ENCODE results near the gene SCLT1.

The SCLT1 gene

DNA sequence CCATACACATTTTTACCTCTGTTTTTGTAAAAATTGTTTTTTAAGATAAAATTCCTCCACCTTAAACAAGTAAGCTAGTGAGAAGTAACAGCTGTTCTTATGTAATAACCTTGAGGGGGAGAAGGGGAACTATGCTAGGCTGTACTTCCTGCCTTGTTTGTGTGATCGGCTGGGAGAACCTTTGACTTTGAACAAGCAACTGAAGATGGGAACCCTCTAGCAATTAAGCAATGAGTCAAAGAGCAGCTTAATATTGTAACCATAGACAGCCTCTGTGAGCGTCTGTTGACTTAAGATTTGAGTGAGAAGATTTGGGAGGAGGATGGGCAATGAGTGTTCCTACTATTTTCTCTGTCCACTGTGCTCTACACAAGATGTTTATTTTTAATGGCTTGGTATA, 135.1 kb downstream of the SCLT1 start:
- DNase-seq (ENCODE audit: low spot score): peak; percentile 7

DNA sequence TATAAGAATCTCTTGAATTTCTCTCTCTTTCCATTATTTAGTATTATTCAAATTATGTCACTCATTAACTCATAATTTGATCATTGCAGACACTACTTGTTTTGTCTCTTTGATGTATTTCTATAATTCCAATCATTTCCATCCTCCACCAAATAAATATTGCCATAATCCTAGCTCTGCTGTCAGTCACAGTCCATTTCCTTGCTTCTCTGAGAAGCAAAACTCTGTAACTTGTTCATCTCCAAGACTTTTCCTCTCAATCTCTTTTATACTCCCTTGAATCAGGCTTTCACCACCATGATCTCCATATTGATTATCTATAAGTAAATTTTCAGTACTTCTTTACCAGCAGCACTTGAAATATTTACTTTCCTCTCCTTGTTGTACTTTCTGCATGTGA, 135.9 kb downstream of the SCLT1 start:
- DNase-seq (ENCODE audit: low spot score): no peak

DNA sequence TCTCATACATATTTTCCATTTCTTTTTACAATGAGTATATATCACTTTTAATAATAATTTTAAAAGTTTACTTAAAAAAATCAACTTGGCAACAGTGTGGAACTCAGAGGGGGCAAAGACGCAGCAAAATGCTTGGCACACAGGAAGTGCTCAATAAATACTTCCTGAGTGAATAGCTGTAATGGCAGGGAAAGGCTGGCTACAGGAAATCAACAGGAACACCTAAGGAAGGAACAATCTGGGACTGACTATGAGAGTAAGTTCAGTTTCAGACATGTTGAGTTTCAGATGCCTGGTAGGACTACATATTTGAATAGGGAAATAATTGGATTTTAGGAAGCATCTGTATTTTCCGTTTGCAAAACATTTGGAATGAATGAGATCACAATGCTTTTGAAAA, 137.6 kb downstream of the SCLT1 start:
- no peak for DNase-seq (ENCODE audit: low spot score)

DNA sequence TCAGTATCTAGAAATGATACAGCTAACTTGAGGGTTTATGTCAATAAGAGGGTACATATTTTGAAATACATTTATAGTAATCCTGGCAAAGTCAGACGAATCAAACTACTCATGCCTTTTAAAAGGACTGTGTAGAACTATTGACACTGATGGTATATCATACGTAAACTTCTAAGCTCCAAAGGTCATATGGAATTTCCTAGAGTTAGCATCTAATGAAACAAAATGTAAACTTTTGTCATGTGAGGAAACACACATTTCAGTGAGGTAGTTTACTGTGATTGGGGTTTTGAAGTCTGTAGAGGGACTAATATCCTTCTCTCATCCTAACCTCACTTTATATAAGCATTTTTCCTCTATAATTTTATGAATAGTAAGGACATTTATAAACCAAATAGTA, 138.4 kb downstream of the SCLT1 start:
- no peak for DNase-seq (ENCODE audit: low spot score)

DNA sequence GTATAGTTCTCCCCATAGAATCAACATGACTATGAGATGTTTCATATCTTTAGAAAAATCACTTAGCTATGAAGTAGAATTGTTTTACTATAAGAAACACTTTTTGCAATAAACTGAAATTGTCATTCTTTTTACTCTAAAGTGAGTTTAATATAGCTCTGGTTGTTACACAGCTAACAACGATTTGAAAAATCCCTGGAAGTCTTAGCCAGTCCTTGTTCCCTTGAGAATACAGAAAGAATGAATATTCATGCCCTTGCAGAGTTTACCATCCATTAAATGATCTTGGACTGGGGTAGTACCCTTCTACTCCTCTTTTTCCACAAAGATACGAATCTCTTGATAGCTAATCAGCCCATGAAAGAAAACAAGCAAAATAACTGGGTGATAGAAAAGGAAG, 142.0 kb downstream of the SCLT1 start:
- no peak for DNase-seq (ENCODE audit: low spot score)

DNA sequence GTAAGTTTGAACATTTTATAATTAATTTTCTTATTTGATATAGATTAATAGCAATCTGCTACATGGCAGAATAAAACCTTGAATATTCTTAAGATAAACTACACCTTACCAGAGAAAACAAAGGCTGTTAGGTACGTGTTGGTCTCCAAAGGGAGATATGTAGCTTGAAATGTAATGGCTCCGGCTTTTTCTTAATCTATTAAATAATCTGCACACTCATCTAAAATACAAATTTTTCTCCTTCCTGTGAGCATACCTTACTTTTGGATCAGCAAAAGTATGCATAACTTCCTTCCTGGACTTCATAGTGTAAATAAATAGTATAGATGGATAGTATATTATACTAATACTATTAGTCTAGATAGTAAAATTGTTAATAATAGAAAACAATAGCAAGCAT, 142.5 kb downstream of the SCLT1 start:
- DNase-seq (ENCODE audit: low spot score): no peak

DNA sequence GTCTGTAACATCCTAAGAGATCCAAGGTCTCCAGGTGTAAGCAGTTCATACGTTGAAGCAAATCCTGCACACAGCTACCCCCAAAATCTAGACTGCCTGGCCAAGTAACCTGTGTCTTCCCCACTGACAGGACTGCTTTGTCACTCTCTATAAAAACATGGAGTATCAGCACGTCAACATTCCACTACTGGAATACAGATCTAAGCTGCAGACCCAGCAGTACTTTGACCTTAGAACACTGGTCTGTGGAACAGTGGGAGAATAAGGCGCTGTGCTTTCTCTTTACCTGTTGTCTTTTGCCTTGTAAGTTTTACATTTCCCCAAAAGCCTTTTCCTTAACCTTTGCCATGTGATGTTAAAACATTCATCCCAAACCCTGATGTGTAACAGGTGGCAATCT, 146.4 kb downstream of the SCLT1 start:
- DNase-seq (ENCODE audit: low spot score): no peak

DNA sequence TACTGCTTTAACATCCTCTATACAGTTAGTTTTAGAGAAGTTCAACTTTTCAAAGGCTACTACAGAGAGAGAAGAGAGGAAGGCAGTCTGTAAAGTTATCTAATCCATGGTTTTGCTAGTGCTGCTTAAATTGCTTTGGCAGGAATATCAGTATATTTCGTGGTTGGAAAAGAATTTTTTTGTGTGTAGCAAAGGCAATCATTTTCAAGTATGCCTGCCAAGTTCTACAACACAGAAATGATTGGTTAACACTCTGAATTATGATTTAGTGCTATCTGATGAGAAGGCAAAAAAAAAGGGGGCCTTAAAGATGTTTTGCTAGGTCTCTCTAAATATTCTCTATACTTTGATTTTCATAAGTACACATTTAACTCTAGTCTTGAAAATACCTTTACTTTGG, 150.7 kb downstream of the SCLT1 start:
- DNase-seq (ENCODE audit: low spot score): no peak

DNA sequence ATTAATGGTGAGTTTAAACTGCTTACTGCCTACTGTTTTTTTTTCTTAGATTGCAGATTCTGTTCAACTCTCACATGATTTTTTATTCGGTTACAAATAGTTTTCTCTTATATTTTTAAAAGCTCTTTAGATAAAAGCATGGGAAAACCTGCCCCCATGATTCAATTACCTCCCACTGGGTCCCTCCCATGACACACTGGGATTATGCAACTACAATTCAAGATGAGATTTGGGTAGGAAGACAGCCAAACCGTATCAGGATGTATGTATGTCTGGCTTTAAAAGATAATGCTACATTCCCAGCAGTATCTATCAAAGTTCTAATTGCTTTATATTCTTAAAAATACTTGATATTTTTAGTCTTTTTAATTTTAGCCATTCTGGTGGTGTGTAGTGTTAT, 152.4 kb downstream of the SCLT1 start:
- no peak for DNase-seq (ENCODE audit: low spot score)

DNA sequence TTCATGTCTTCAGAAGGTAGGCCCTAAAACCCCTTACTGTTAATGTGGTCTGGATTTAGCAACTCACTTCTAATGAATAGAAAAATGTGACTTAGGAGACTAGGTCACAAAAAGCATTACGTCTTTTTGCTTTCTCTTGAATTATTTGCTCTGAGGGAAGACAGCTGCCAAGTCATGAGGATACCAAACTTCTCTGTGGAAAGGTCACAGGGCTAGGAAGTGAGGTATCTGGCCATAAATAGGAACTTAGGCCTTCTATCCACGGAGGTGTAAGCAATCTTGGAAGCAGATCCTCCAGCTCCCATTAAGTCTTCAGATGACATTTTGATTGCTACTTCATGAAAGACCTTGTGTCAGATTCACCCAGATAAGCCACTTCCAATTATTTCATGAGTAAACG, 163.3 kb downstream of the SCLT1 start:
- DNase-seq (ENCODE audit: low spot score): no peak

DNA sequence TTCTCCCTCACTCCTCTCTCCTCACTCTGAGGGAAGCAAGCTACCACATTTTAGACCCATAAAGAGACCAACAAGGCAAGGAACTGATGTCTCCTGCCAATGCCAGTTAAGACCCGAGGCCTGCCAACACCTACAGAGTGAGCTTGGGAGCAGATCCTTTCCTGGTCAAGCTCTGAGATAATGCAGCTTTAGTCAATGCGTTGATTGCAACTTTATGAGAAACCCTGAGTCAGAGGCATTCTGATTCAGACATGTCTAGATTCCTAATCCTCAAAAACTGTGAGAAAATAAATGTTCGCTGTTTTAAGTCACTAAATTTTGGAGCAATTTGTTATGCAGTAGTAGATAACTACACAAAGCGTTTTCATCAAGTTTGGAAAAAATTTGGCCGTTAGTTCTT, 168.4 kb downstream of the SCLT1 start:
- DNase-seq (ENCODE audit: low spot score): no peak

DNA sequence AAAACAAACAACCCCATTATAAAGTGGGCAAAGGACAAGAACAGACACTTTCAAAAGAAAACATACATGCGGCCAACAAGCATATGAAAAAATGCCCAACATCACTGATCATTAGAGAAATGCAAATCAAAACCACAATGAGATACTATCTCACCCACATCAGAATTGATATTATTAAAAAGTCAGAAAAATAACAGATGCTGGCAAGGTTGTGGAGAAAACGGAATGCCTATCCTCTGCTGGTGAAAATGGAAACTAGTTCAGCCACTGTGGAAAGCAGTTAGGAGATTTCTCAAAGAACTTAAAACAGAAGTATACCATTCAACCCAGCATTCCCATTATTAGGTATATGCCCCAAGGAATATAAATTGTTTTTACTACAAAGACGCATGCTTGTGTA, 171.4 kb downstream of the SCLT1 start:
- no peak for DNase-seq (ENCODE audit: low spot score)

DNA sequence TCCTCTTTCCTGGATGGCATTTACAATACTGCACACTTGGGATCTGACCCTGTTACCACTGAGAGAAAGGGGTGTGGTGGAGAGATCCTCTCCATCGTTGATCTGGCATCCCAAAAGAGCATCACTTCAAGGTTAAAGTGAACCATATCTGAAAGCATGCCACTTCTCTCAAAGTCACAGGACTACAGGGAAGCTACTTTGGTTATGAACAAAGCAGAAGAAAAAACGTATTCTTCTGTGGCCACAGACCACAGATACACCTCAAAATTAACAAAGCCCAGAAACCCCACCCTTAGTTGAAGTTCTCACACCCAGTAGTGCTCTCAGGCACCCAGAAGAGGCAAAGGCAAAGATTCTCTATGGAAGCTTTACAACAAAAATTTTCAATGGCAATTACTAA, 175.6 kb downstream of the SCLT1 start:
- no peak for DNase-seq (ENCODE audit: low spot score)

DNA sequence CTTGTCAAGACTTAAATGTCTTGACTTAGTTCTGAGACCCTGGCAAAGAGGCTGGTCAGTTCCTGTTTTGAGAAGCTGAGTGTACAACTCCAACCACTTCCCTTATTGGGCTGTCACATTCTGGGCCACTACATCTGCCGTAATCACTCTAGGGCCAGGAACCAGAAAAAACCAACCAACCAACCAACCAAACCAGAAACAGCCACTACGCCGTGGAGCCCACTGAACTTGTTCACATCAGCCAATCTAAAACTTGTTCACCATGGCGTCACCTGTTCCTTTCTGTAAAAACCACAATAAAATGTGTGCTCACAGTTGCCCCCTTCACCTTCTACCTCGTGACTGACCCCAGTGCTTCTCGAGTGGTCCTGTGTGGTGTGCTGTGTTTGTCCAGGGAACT, 176.5 kb downstream of the SCLT1 start:
- peak; percentile 56 for DNase-seq (ENCODE audit: low spot score)

DNA sequence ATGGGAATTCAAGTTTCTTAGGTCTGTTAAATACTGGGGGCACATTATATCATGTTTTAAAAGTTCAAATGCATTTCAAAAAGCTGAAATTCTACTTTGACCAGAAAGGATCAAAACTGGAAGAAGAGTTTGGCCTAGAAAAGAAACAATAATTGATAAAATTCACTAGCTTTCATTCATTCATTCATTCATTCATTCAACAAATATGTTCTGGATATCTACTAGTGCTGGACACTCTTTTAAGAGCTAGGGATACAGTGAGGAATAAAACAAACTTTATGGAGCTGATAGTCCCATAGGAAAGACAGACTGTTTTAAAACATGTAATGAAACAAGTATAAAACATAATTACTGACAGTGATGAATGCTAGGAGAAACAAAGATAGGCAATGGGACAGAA, 177.8 kb downstream of the SCLT1 start:
- no peak for DNase-seq (ENCODE audit: low spot score)

DNA sequence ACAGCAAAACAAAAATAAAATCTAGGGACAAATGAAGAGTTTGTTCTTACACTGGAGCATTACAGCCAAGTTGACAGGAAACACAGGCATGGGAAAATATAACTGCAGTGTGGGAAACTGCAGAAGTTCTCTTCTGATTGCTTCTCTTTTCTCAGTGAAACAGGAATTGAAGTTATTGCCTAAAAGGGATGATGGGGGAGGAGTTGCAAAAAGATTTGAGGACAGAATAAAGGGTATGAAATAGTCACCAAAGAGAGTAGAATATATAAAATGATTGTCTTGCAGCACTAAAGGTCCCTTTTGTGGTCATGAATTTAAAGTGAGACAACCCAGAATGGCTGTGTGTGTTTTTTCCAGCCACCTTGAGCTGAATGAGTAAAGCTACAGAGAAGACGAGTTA, 180.1 kb downstream of the SCLT1 start:
- DNase-seq (ENCODE audit: low spot score): peak; percentile 42

DNA sequence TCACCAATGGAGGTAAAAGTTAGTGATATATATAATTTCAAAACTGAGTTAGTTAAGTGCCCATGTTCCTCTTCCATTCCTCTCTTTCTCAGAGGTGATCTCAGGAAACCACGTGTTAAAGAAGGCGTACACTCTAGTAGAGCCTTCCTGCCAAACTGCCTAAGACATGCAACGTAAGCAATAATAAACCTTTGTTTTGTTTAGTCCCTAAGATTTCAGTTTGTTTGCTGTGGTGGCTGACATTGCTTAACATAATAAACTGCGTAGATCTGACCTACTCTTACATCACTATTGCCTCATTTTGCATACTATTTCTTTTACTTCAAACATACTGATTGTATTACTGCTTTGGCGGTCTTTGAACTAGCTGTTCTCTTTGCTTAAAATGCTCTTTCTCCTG, 184.6 kb downstream of the SCLT1 start:
- DNase-seq (ENCODE audit: low spot score): no peak

DNA sequence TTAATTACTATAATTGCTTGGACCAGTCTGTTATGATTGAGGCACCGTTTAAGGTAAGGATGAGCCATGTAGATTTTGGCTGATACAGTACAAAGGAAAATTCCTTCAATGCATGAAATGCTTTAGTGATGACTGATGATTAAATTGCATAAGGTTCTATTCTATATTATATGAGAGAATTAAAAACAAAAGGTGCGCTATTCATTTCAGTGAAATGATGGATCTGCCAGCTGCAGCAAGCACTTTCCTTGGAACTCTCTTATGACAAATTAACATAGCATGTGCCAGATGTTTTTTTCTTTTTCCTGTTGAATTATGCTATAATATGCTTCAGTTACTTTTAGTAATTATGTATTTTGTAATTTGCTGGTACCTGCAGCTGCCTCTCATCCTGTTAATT, 185.4 kb downstream of the SCLT1 start:
- DNase-seq (ENCODE audit: low spot score): no peak

DNA sequence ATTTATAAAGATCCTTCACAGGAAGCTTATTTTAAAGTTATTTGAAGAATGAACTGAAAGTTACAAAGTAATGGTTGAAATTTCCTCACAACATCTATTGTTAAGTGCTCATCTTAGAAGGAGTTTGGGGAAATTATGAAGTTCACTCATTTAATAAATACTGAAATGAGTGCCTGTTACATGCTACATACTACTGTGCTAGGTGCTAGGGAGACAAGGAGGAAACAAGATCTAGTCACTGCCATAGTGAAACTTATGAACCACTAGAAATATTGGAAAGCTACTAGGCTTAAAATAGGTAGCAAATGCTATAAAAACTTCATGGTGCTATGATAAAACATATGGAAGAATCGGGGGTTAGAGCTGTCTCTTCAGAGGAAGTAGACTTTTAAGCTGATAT, 186.8 kb downstream of the SCLT1 start:
- no peak for DNase-seq (ENCODE audit: low spot score)

DNA sequence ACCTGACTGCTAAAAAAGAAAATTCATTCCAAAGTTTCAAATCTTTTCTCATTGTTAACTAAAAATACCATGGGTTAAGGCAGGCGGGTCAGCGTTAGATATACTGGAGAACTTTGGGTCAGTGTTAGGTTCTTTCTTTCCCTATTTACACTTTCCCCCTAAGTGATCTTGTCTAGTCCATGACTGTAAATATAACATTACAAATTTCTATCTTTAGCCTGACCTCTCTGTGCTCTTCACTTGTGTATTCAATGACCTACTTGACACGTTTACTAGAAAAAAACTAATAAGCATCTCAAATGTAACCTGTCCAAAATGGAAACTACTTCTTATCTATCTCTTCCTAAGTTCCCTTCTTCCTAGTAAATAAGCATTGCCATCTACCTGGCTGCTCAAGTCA, 188.5 kb downstream of the SCLT1 start:
- DNase-seq (ENCODE audit: low spot score): no peak

DNA sequence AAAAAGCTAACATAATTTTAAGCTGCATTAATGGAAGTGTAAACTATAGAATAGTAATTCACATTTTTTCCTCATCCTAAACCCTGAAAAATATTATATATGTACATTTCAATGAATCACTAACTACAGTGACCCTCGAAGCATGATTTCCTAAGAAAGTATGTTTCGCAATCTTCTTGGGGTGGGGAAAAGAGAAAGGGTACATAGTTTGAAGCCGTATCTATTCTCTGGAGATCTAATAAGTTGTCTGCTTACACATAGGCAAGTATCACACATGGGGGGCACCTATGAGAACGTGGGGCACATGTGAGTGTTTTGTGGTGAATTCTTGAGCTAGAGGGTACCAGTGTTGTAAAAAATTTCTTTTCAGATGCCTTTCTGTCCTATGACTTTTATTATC, 212.7 kb downstream of the SCLT1 start:
- DNase-seq (ENCODE audit: low spot score): no peak

DNA sequence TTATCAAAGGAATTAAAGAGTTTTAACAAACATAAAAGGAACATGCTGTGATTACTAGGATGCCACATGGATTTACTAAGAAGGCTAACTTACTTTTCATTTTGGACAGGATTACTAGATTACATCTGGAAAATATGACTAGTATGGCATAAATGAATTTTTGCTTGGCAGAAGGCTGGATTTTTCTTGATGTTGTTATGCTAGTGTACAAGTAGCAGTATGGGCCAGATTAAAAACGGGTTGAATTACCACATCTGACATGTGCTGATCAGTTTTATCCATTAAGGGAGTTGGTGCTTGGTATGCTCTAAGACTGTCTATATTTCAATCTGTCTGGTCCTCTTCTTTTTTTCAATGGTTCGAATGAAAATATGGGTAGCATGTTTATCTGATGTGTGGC, 213.4 kb downstream of the SCLT1 start:
- no peak for DNase-seq (ENCODE audit: low spot score)

DNA sequence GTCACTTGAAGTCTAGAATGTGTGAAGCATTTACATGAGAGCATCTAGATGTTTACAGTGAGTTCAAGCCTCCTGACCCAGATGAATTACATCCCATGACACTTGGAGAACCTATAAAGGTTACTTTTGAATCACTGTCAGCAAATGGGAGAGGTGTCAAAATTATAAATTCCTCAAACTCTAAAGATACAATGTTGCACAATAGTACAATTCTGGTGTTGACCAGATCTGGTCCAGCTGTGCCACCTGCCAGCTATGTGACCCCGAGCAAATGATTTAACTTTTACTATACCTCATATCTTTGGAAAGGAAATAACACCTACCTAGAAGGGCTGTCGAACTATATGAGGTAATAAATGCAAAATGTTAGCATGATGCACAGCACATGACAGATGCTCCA, 214.1 kb downstream of the SCLT1 start:
- no peak for DNase-seq (ENCODE audit: low spot score)

DNA sequence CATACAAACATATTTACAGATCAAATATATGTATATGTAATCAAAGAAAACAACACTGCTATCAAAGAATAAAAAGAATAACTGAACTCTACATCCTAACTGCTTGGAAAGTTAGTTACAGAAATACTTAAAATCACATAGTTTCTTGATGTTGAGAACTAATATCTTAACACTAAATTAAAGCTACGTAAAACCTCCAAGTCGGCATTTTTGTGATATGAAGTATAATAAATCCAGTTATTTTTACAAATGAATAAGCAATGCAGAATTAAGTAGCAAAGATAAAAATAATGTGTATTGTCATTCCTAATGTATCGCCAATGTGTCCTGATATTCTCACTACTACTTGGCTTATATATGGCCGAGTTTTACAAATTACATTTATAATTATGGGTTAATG, 215.4 kb downstream of the SCLT1 start:
- DNase-seq (ENCODE audit: low spot score): no peak

DNA sequence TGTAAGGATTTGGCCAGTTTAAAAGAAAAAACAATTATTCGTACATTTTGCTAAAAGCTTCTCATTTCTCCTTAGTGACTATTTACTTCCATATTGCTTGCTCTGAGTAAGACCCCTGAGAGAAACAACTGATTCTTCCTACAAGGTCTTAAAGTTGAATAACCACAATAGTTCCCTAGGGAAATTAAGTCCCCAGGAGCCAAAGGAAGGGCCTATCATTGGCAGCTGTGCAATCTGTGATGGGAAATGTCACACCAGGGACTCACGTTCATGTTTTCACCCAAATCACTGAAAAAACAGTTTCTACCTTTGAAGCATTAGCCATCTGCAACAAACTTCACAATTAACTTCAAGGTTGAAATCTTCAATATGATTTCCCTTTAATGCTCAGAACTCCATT, 217.1 kb downstream of the SCLT1 start:
- peak; percentile 28 for DNase-seq (ENCODE audit: low spot score)

DNA sequence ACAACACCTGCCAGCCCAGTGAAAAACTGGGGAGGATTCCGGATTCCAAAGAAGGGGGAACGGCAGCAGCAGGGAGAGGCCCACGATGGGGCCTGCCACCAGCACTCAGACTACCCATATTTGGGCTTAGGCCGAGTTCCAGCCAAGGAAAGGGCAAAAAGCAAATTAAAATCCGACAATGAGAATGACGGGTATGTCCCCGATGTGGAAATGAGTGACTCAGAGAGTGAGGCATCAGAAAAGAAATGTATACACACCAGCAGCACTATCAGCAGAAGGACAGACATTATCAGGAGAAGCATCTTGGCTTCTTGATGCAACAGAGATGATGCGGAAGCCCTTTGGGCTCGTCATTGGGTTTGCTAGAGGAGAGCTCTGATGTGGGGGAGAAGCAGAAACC, 221.4 kb downstream of the SCLT1 start:
- no peak for DNase-seq (ENCODE audit: low spot score)

All from NAMALWA (cell line).